ENCODE measurements around the gene NUP155. TPM values are rescaled to one million over a fixed set of nuclear protein-coding genes. Genes with fewer than 3 reads are reported as not detected.
"Not testable (repeated sequence)": the region's sequence is repeated elsewhere in the genome, so short reads cannot be mapped to it uniquely, and the experiment has no call there.

NUP155 gene
- polyA plus RNA-seq (2012; ENCODE audit: insufficient read depth, insufficient read length, low read depth) = 18.7 TPM

- DNase-seq = peak; percentile 93
- Histone ChIP-seq H3K9me3 (no peaks in the 10 kb centered on the region), H3K4me1 (no peaks in the 10 kb centered on the region; the same call in 1 of the 2 replicates), H3K27me3 (no peaks in the 10 kb centered on the region), H3K4me3 (ENCODE audit: low read depth, low read length) (peak within 1 kb of the TSS; percentile 100), H3K36me3 (peaks cover 7% of the 10 kb centered on the region)
- TF ChIP-seq CTCF (IDR thresholded peaks at IDR 0.05; ENCODE audit: low read depth, low read length) = no peak
These were observed at the start of gene NUP155 for GRCh38 chr5:37370864-37371726. TSS of gene NUP155 (minus strand) at chr5:37371106. CDS start at chr5:37370977, 129 bp downstream.

- TF ChIP-seq CTCF (IDR thresholded peaks at IDR 0.05; ENCODE audit: low read depth, low read length) = no peak
- no peaks in the 10 kb centered on the region for H3K4me1 ChIP-seq
- no peak overlapping the region for H3K4me3 ChIP-seq (ENCODE audit: low read depth, low read length)
- DNase-seq = no peak
- no peaks in the 10 kb centered on the region for H3K36me3 ChIP-seq
- H3K9me3 ChIP-seq = no peaks in the 10 kb centered on the region
- no peaks in the 10 kb centered on the region for H3K27me3 ChIP-seq
These were observed 46.4 kb upstream of the NUP155 start for GRCh38 chr5:37417347-37417746.

GRCh38 chr5:37415456-37415855 lies 44.5 kb upstream of the NUP155 start:
- H3K27me3 ChIP-seq; H3K9me3 ChIP-seq; DNase-seq; H3K4me3 ChIP-seq (ENCODE audit: low read depth, low read length); H3K4me1 ChIP-seq; H3K36me3 ChIP-seq: not testable (repeated sequence)

- Histone ChIP-seq H3K4me3 (ENCODE audit: low read depth, low read length) (no peak overlapping the region), H3K9me3 (no peaks in the 10 kb centered on the region), H3K27me3 (no peaks in the 10 kb centered on the region), H3K36me3 (no peaks in the 10 kb centered on the region), H3K4me1 (no peaks in the 10 kb centered on the region)
- TF ChIP-seq CTCF (IDR thresholded peaks at IDR 0.05; ENCODE audit: low read depth, low read length) = no peak
- DNase-seq = no peak
These were observed 41.6 kb upstream of the NUP155 start for GRCh38 chr5:37412515-37412914.

GRCh38 chr5:37400501-37400900 lies 29.6 kb upstream of the NUP155 start:
- peaks cover 7% of the 10 kb centered on the region for H3K36me3 ChIP-seq
- H3K27me3 ChIP-seq = no peaks in the 10 kb centered on the region
- TF ChIP-seq CTCF (IDR thresholded peaks at IDR 0.05; ENCODE audit: low read depth, low read length) = no peak
- no peak overlapping the region for H3K4me3 ChIP-seq (ENCODE audit: low read depth, low read length)
- H3K4me1 ChIP-seq = no peaks in the 10 kb centered on the region
- DNase-seq = no peak
- H3K9me3 ChIP-seq = no peaks in the 10 kb centered on the region

- Histone ChIP-seq H3K4me3 (ENCODE audit: low read depth, low read length) (no peak overlapping the region), H3K27me3 (no peaks in the 10 kb centered on the region), H3K4me1 (no peaks in the 10 kb centered on the region), H3K36me3 (peaks cover 24% of the 10 kb centered on the region), H3K9me3 (no peaks in the 10 kb centered on the region)
- DNase-seq = no peak
- no peak for TF ChIP-seq CTCF (IDR thresholded peaks at IDR 0.05; ENCODE audit: low read depth, low read length)
These were observed 25.4 kb upstream of the NUP155 start for GRCh38 chr5:37396352-37396751.
